Activated naive CD4-positive, alpha-beta T cell treated with anti-CD3 and anti-CD28 coated beads, Interleukin-2, amount 50 U/mL, for 72 hours (primary cell): Measurements from ENCODE around the gene FBXW12. TPM values are rescaled to one million over a fixed set of nuclear protein-coding genes. Genes with fewer than 3 reads are reported as not detected.
A peak's percentile ranks its signal among the peaks of the same experiment; 100 is the strongest.

Source experiments
- ATAC-seq, 2 donors: fragments of 150-1000 bp; cut with Tn5 transposase; 2 replicates each; pipeline ENCODE4 v1.10.0; 2021; ENCODE audit warnings: mild to moderate bottlenecking in 2 of 2, moderate library complexity in 2 of 2
- DNase-seq, 2 donors: peaks; one replicate each; pipeline ENCODE4 v3.0.0; 2021 to 2022; ENCODE audit warnings: low spot score in 2 of 2
- H3K27ac Mint-ChIP-seq, 2 donors: one replicate each; pipeline ENCODE4 v1.8.0; 2022; ENCODE audit warnings: mild to moderate bottlenecking in 2 of 2, mixed read lengths in 2 of 2
- H3K36me3 Mint-ChIP-seq, 2 donors: one replicate each; pipeline ENCODE4 v1.8.0; 2022; ENCODE audit warnings: mixed read lengths in 2 of 2
- H3K9me3 Mint-ChIP-seq, 2 donors: one replicate each; pipeline ENCODE4 v1.8.0; 2022; ENCODE audit warnings: mixed read lengths in 2 of 2
- total RNA-seq, 2 donors: library from RNA; stranded (reverse); gene quantifications; one replicate each; pipeline ENCODE4 v1.2.3, GENCODE V29; 2022

Gene FBXW12
- total RNA-seq, 2 donors from 2014 or later = not detected

DNA sequence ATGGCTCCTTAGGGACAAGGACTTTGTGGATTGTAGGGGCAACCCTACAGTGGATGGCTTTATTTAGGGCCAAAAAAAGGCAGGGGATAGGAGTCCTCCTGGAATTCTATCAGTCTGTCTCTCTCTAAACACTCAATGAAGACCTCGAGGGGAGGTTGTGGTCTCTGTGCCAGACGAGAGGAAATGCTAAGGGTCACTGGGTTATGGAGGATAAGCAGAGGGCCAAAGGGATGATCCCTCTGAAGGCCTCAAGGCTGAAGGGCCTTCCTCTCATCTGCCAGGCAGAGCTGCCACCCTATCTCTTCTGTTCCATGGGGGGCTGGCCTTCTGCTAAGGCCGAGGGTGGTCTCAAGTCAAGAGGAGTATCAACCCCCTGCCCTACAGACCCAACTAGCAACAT lies 30.9 kb downstream of the FBXW12 start:
- Mint-ChIP-seq H3K27ac (peak overlapping the region in 1 of 2 donors; percentile 26), H3K36me3 (no peaks in the 10 kb centered on the region), H3K9me3 (no peaks in the 10 kb centered on the region)
- ATAC-seq (no peak), DNase-seq (peak in 1 of 2 donors; percentile 39)

DNA sequence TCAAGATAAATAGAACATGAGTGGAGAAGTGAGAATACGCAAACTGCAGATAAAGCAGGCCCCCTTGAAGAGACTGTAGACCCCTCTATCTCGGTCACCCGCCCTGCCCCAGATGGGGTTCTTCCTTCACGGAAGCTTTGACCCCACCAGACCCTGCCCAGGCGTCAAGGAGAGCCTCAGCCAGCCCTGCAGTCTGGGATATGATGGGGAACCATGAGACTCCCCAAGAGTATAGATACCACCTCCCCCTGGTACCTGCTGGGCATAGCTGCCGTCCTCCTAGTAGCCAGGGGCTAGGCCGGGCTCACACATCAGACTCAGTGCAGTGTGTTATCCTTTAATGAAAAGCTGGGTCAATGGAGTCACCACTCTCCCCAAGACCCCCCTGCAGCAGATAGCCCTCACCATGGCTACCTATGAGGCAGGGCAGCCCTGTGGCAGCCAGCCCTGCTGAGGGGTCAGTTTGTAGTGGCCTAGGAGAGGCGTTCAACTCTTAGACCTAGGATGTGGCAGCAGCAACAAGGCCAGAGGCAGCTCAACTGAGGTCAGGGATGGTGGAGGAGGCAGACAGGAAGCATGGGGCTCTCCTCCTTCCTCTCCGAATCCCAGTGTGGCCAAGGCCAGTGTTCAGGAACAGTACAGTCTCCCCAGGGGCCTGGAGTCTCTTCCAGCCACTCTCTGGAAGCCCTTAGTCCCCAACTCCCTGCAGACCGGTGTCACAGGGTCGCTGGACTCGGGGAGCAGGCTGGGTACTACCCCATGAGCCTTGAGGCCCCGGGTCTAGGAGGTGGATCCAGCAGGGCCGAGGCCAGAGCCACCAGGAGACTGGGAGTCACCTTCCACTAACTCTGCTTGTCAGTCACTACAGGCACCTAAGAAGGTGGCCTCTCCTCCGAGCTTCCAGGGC lies 31.8 kb downstream of the FBXW12 start:
- ATAC-seq = no peak
- peak in 1 of 2 donors; percentile 39 for DNase-seq
- H3K27ac Mint-ChIP-seq = peak overlapping the region; percentile 14 to 26
- H3K36me3 Mint-ChIP-seq = no peaks in the 10 kb centered on the region
- no peaks in the 10 kb centered on the region for H3K9me3 Mint-ChIP-seq

DNA sequence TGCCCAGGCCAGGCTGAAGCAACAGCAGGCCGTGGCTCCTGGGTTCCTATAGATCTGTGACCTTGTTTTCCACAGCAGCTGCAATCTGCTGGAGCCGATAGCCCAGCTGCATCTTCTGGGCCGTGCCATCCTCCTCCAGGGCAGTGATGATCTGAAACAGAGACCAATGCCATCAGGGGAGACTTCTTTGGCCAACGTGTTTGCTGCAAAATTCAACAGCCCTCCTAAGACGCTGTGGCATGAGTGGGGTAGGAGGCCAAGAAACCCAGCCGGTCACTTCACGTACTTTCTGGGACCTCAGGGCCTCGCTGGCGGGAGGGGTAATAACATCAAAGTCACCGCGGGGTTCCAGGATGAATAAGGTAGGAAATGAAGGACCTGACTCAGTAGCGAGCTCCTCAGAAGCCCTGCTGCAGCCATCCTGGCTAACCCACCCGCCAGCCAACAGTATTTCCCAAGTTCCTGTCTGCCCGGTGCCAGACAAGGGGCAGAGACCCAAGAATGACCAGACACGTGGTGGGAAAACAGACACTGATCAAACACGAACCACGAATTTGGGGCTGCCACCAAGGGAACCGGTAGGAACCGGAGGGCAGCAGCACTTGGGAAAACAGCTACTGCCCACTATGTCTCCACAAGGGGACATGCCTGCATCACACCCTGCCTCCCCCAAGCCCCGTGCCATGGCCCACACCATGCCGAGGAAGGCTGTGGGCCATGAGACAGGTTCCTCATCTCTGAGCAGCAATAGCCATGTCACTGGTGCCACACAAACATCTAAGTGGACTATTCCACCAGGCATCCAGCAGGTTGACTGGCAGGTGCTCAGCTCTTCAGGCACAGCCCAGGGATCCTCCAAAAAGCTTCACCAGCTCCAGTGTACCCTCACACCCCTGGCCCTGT lies 32.7 kb downstream of the FBXW12 start:
- H3K27ac Mint-ChIP-seq = no peak overlapping the region

DNA sequence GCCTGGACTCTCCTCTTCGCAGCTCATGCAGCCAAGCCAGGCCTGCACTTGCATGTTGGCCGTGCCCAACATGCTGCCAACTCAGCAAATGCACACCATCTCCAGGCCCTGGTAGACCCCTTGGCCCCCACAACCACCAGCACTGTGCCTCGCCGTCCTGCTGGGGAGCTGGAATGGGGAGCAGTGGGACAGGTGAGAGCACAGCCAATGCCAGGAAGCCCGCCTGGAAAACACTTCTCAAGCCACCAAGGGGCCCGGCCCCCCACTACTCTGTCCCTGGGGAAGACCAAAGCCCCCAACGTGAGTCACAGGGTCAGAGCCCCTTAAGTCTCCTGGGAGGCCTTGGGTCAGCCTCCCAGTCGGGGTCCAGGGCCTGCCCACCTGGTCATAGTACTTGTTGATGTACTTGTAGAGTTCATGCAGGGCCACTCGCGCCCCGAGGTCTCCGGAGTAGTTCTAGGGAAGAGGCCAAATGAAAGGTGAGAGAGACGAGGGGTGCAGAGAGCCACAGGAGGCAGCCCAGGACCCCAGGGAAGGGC lies 33.4 kb downstream of the FBXW12 start:
- Mint-ChIP-seq H3K36me3 (no peaks in the 10 kb centered on the region), H3K9me3 (no peaks in the 10 kb centered on the region), H3K27ac (no peak overlapping the region)
- DNase-seq = peak in 1 of 2 donors; percentile 53
- no peak for ATAC-seq

More for the DNA sequence above, 32.7 kb downstream of the FBXW12 start:
- H3K9me3 Mint-ChIP-seq = no peaks in the 10 kb centered on the region
- H3K36me3 Mint-ChIP-seq = no peaks in the 10 kb centered on the region
- peak in 1 of 2 donors; percentile 44 for DNase-seq
- no peak for ATAC-seq

DNA sequence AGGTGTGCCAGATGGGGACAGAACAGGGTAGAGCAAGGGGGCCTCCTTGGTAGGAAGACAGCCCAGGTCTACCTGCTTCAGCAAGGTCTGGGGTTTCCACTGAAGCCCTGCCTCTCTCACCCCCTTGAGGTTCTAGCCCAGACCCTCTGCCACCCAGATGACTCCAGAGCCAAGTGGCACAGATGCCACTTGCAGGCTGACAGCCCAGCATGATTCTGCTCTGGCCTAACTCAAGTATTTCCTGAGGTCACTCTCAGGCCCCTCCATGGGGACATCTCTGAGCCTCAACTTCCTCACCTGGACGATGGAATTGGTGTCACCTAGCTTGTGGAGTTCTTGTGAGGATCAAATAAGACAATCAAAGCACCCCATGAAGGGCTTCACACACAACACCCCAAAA lies 34.0 kb downstream of the FBXW12 start:
- ATAC-seq = no peak

DNA sequence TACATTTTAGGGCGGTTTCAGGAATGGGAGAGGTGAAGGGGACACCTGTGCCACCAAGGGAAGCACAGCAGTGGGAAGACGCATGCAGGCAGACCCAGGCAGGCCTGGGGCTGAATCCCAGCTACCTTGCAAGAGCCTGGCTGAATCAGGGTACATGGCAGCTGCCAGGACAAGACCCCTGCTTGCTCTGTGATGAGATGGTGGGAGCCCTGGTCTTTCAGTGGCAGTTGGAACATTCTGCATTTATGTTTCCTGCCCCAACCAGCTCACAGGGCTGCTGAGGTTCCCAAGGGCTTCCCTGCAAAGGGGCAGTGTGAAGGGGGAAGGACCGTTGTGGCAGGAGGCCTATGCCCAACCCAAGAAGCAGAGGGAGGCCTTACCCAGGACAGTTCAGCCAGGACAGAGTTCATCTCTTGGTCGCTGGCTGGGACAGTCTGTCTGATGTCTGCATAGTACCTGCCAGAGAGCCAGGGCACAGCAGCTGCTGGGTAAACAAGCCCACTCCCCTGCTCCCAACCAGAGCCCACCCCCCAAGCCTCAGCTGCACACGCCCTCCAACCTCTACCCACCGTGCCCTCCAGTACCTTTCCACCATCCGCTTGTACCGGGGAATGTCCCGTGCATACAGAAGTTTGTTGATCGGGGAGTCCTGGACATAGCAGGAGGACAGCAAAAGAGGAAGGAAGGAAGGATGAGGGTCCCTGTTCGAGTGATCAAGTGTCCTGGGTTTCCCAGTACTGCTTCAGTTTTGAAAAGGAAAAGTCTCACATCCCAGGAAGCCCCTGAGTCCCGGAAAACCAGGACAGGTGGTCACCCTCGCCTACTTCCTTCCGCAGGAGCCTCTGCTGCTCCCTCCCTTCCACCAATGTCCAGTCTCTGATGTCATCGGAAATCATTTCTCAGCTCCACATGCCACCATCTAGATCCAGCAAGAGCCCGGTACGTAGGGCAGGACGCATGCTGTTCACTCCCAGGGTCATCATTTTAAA lies 34.7 kb downstream of the FBXW12 start:
- H3K9me3 Mint-ChIP-seq = no peaks in the 10 kb centered on the region
- DNase-seq (peak in 1 of 2 donors; percentile 40), ATAC-seq (no peak)
- H3K27ac Mint-ChIP-seq = peak overlapping the region in 1 of 2 donors; percentile 24
- no peaks in the 10 kb centered on the region for H3K36me3 Mint-ChIP-seq

More for the DNA sequence above, 34.0 kb downstream of the FBXW12 start:
- no peak for DNase-seq
- H3K36me3 Mint-ChIP-seq = no peaks in the 10 kb centered on the region
- no peaks in the 10 kb centered on the region for H3K9me3 Mint-ChIP-seq
- H3K27ac Mint-ChIP-seq = peak overlapping the region in 1 of 2 donors; percentile 45

DNA sequence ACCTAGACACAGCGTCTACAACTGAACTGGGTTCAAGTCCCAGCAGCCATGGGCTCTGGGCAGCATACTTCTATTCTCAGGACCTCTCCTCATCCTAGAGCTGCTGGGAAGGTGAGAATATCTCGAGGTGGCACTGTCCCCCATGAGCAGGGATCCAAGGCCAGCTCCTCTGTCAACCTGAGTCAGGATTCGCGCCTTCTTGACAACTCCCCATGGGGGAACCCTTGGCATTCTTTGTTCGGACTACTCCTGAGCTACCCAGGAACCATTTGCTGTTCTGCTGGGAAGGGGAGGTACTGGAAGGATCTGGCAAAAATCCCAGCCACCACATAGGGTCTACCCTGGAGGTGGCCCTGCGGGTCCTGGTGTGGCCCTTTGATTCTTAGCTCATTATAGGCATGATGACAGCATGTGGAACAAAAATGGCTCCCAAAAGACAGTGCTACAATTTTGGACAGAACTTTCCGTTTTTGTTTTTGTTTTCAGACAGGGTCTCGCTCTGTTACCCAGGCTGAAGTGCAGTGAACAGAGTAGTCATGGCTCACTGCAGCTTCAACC lies 35.6 kb downstream of the FBXW12 start:
- H3K27ac Mint-ChIP-seq = peak overlapping the region; percentile 24 to 32
- H3K36me3 Mint-ChIP-seq = no peaks in the 10 kb centered on the region
- ATAC-seq (no peak), DNase-seq (no peak)
- no peaks in the 10 kb centered on the region for H3K9me3 Mint-ChIP-seq

DNA sequence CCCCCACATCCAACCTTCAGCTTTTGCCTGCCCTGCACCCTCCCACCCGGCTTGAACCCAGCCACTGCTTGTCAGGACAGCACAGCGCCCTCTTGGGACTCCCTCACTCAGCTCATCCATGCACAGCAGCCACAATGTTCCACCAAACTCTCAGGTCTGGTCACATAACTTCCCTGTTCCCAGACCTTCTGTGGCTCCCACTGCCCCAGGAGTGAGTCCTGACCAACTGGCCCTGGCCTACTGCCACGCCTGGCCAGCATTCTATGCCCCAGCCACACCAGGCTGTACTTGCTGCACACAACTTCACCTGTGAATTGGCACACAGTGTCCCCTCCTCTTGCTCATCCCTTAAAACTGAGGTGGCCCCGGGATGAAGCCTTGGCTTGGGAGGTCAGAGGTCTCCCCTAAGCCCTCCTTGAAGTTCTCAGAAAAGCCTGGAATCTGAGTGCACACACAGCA lies 36.8 kb downstream of the FBXW12 start:
- ATAC-seq (peak in 1 of 2 donors; percentile 35), DNase-seq (peak in 1 of 2 donors; percentile 37)
- peak overlapping the region in 1 of 2 donors; percentile 2 for H3K27ac Mint-ChIP-seq
- no peaks in the 10 kb centered on the region for H3K36me3 Mint-ChIP-seq
- H3K9me3 Mint-ChIP-seq = no peaks in the 10 kb centered on the region

DNA sequence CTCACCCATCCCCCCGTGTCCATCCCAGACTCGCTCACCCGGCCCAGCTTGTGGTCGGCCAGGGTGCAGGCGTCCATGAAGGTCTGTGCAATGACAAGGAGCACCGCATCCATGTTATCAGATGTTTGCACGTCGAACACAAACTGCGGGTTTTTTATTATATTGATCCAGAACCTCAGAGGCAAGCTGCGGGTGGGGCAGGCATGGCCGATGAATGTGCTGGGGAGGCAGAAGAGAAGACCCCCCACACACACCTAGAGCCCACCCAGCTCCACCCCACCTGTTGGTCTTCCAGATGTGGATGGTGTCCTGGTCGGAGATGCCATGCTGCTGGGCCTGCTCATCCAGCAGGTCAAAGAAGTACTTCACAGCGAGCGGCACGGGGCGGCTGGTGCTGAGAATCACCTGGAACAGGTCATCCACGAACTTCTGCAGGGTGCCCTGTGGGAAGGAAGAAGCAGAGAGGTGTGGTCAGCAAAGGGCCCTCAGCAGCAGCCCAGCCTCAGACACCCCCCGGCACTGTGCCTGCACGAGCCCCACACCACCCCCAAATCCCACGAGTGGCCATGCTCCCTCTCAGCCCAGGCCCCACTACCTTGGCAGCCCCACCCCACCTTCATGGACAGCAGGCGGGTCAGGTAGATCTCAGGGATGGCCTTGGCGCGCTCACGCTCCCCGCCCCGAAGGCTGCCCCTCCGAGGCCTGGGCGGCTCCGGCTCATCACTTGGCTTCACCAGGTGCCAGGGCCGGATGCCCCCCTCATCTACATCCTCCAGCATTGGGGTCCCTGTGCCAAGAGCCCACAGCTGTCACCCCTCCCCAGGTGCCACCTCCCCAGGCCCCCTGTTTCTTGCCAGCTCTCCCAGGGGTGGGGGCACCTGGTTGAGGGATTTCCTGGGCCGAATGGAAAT lies 37.5 kb downstream of the FBXW12 start:
- no peak for ATAC-seq
- no peaks in the 10 kb centered on the region for H3K36me3 Mint-ChIP-seq
- H3K27ac Mint-ChIP-seq = peak overlapping the region in 1 of 2 donors; percentile 36
- DNase-seq = peak in 1 of 2 donors; percentile 52
- no peaks in the 10 kb centered on the region for H3K9me3 Mint-ChIP-seq

DNA sequence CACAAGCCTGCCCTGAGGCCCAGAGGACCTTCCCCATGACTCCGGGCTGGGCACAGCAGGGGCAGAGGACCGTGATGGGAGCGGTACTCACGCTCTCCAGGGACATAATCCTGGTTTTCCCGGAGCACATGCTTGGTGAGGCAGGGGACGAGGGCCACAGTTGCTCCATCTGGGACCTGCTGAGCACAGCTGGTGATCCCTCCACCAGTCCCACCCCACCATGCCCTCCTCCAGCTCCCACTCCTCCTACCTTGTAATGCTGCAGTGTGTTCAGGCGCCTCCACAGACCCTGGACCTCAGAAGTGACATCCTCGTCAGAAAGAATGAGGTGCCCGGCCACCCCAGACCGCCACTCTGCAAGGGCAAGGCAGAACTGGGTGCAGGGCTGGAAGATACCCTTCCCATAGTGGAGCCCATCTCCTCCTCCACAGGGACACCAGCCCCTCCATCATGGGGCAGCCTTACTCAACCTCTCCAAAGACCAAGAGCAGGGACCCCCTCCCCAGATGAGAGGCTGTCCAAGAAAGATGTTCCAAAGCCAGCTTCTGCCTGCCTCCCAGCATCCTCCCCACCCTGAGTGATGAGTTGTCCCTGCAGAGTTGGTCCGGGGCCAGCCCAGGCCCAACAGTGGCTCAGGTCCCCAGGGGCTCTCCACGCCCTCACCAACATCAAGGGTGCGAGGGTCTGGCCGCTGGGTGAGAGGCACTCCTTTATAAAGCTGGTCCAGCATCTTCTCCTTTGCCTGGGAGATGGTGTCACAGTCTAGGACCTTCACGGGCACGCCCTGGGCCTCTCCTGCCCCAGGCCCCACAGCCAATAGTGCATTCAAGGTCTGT lies 38.4 kb downstream of the FBXW12 start:
- H3K9me3 Mint-ChIP-seq = no peaks in the 10 kb centered on the region
- peak overlapping the region in 1 of 2 donors; percentile 36 for H3K27ac Mint-ChIP-seq
- ATAC-seq = no peak
- peak in 1 of 2 donors; percentile 48 for DNase-seq
- H3K36me3 Mint-ChIP-seq = no peaks in the 10 kb centered on the region

DNA sequence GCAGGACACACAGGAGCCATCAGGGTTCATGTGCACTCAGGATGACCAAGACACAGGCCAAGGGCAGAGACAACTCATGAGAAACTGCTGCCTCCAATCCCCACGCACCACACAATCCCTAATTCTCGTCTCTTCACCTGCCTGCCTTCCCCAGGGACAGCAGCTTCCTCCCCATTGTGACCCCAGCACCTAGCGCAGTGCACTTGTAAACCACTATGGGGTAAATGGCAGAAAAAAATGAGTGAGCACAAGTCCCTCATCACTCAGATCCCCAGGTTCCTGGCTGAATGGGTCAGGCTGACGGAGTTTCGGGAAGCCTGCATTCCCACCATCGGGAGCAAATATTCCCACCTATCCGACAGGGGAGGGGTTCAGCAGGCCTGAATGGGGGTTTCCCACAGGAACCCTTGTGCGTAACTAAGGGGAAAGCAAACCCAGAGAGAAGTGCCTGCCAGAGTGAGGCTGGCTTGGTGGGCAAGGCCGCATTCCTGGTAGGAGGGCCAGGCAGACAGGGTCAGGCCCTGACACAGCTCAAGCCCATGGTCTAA lies 39.1 kb downstream of the FBXW12 start:
- Mint-ChIP-seq H3K27ac (no peak overlapping the region), H3K9me3 (no peaks in the 10 kb centered on the region), H3K36me3 (no peaks in the 10 kb centered on the region)
- DNase-seq (no peak), ATAC-seq (no peak)

DNA sequence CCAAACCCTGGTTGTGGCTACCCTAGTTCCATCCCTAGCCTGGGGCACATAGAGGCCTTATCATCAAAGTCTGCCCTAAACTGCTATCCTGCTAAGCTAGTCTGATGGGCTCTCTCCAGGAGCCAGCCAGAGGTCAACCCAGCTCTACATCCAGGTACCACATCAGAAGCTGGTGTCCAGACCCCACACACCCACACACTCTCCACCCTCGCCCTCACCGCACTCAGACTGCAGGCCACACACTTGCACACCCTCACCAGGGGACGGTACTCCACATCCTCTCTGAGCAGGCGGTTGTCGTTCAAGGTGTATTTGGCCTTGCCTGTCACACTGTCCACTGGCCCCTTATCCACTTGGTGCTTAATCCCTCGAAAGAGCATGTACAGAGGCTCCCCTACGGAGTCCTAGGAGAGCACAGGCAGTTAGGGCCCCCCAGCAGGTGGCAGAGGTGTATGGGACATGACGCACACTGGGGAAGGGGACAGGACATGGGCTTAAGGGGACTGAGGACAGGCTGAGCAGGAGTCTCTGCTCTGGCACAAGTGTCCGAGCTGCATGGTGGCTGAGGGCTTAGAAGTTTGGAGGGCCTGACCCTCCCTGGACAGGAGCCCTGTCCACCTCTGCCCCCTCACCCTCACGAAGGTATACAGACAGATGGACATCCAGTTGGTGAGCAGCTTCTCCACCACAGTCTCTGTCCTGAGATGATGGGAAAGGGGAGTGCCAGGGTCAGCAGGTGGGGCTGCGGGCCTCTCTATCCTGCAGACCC lies 39.8 kb downstream of the FBXW12 start:
- H3K9me3 Mint-ChIP-seq = no peaks in the 10 kb centered on the region
- peak overlapping the region in 1 of 2 donors; percentile 47 for H3K27ac Mint-ChIP-seq
- no peaks in the 10 kb centered on the region for H3K36me3 Mint-ChIP-seq
- ATAC-seq = no peak
- DNase-seq = peak in 1 of 2 donors; percentile 42
